GM12878 (cell line): ENCODE measurements around the gene PEAR1. TPM values are rescaled to one million over a fixed set of nuclear protein-coding genes. Genes with fewer than 3 reads are reported as not detected.

Experiments used
- FOXM1 ChIP-seq: IDR thresholded peaks from 2 replicates; pipeline ENCODE4 v1.6.1; 2012; ENCODE audit warnings: low read depth, mild to moderate bottlenecking, inconsistent platforms, low read length, moderate library complexity
- GABPA ChIP-seq: IDR thresholded peaks from 2 replicates; pipeline ENCODE4 v1.6.1; 2014; ENCODE audit warnings: antibody characterized with exemption, low read depth, mild to moderate bottlenecking, inconsistent platforms
- MEF2A ChIP-seq: IDR thresholded peaks from 2 replicates; pipeline ENCODE4 v1.6.1; 2011; ENCODE audit warnings: low read depth, mild to moderate bottlenecking, low read length, moderate library complexity; ENCODE audit not compliant: insufficient read depth
- RAD51 ChIP-seq: fragments of 450-650 bp; IDR thresholded peaks from 2 replicates; pipeline ENCODE4 v1.6.1; 2016; ENCODE audit warnings: moderate library complexity, mild to moderate bottlenecking, inconsistent platforms
- RBBP5 ChIP-seq: fragments of 200-600 bp; sonication (generic); conservative IDR thresholded peaks from 2 replicates; pipeline ENCODE4 v1.6.1; 2016
- TCF12 ChIP-seq: IDR thresholded peaks from 2 replicates; pipeline ENCODE4 v1.6.1; 2011; ENCODE audit warnings: low read depth, mild to moderate bottlenecking, low read length
- polyA plus RNA-seq, 11 experiments: library from polyadenylated mRNA; depleted of rRNA in 4 of 11; unstranded in 6 of 11; stranded (reverse) in 5 of 11; fragments of >200 nt; fragmentation: Nextera tagmentation in 4 of 11; fragmentation: Illumina TruSeq in 1 of 11; extraction: Ambion mirVana in 4 of 11; extraction: Trizol in 1 of 11; gene quantifications; 1 replicate in 1 of 11; 2 replicates in 10 of 11; pipeline versions ENCODE4 v1.2.1 to v1.2.3, GENCODE V29; 2011 to 2016; ENCODE audit warnings: inconsistent platforms in 2 of 11, missing spikeins in 2 of 11, low read depth in 1 of 11
- total RNA-seq, 4 experiments: library from RNA; depleted of rRNA in 3 of 4; stranded (reverse); fragments of >200 nt in 3 of 4; fragmentation: Illumina TruSeq in 1 of 4; extraction: Trizol in 1 of 4; gene quantifications; 2 replicates each; pipeline versions ENCODE4 v1.2.1 to v1.2.3, GENCODE V29; 2013 to 2021
- TF ChIP-seq, protein P1 (sequence below): IDR thresholded peaks from 2 replicates; pipeline ENCODE4 v1.6.1; 2012; ENCODE audit warnings: mild to moderate bottlenecking, low read depth, low read length
- TF ChIP-seq, protein P2 (sequence below): fragments of 450-650 bp; IDR thresholded peaks from 2 replicates; pipeline ENCODE4 v1.6.1; 2017; ENCODE audit warnings: antibody characterized with exemption, mild to moderate bottlenecking, moderate library complexity
- TF ChIP-seq, protein P3 (sequence below): IDR thresholded peaks from 2 replicates; pipeline ENCODE4 v1.6.1; 2011; ENCODE audit warnings: low read depth, mild to moderate bottlenecking, low read length, moderate library complexity, borderline replicate concordance; ENCODE audit errors: extremely low read depth

The PEAR1 gene
- total and polyA plus RNA-seq, 10 of the 15 experiments (the other 5 are each of a cell fraction or from before 2014, with no cell fraction given): not detected

DNA sequence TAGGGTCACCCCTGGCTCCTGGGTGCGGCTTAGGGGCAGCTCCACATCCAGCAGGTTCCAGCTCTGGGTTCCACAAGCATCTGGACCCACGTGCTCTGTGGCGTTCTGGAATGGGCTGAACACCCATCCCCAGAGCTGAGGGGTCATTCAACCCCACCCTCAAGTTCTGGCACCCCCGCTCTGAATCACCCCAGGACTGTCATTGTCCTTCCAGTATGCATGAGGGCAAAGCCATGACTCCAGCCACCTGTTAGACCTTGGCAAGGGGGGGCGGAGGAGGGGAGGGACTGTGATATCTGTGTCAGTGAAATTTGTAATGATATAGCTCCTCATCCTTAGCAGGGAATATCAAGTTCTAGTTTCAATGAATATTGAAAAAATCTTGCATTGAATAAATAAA is 46.9 kb upstream of the PEAR1 start (continued):
- TF ChIP-seq, protein P1, sequence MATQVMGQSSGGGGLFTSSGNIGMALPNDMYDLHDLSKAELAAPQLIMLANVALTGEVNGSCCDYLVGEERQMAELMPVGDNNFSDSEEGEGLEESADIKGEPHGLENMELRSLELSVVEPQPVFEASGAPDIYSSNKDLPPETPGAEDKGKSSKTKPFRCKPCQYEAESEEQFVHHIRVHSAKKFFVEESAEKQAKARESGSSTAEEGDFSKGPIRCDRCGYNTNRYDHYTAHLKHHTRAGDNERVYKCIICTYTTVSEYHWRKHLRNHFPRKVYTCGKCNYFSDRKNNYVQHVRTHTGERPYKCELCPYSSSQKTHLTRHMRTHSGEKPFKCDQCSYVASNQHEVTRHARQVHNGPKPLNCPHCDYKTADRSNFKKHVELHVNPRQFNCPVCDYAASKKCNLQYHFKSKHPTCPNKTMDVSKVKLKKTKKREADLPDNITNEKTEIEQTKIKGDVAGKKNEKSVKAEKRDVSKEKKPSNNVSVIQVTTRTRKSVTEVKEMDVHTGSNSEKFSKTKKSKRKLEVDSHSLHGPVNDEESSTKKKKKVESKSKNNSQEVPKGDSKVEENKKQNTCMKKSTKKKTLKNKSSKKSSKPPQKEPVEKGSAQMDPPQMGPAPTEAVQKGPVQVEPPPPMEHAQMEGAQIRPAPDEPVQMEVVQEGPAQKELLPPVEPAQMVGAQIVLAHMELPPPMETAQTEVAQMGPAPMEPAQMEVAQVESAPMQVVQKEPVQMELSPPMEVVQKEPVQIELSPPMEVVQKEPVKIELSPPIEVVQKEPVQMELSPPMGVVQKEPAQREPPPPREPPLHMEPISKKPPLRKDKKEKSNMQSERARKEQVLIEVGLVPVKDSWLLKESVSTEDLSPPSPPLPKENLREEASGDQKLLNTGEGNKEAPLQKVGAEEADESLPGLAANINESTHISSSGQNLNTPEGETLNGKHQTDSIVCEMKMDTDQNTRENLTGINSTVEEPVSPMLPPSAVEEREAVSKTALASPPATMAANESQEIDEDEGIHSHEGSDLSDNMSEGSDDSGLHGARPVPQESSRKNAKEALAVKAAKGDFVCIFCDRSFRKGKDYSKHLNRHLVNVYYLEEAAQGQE: no peak
- no peak for TF ChIP-seq RBBP5
- TF ChIP-seq FOXM1: no peak
- TF ChIP-seq MEF2A: no peak
- TF ChIP-seq, protein P2, sequence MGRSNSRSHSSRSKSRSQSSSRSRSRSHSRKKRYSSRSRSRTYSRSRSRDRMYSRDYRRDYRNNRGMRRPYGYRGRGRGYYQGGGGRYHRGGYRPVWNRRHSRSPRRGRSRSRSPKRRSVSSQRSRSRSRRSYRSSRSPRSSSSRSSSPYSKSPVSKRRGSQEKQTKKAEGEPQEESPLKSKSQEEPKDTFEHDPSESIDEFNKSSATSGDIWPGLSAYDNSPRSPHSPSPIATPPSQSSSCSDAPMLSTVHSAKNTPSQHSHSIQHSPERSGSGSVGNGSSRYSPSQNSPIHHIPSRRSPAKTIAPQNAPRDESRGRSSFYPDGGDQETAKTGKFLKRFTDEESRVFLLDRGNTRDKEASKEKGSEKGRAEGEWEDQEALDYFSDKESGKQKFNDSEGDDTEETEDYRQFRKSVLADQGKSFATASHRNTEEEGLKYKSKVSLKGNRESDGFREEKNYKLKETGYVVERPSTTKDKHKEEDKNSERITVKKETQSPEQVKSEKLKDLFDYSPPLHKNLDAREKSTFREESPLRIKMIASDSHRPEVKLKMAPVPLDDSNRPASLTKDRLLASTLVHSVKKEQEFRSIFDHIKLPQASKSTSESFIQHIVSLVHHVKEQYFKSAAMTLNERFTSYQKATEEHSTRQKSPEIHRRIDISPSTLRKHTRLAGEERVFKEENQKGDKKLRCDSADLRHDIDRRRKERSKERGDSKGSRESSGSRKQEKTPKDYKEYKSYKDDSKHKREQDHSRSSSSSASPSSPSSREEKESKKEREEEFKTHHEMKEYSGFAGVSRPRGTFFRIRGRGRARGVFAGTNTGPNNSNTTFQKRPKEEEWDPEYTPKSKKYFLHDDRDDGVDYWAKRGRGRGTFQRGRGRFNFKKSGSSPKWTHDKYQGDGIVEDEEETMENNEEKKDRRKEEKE: no peak
- no peak for TF ChIP-seq RAD51
- TF ChIP-seq, protein P3, sequence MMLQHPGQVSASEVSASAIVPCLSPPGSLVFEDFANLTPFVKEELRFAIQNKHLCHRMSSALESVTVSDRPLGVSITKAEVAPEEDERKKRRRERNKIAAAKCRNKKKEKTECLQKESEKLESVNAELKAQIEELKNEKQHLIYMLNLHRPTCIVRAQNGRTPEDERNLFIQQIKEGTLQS: no peak
- TF ChIP-seq TCF12: no peak
- no peak for TF ChIP-seq GABPA
- TF ChIP-seq, all 136 proteins: peak for 0
